Measurements from ENCODE around the gene DNAL1.

DNAL1 gene

GRCh38 chr14:73606271-73606670 lies 38.5 kb upstream of the DNAL1 start:
- H3K4me3 ChIP-seq (ENCODE audit: low read depth in 1 of 2, low read length in 2 of 2): no peak overlapping the region
- H3K79me2 ChIP-seq (ENCODE audit: insufficient read depth, low read length): no peaks in the 10 kb centered on the region
- no peak overlapping the region for H3K4me2 ChIP-seq (ENCODE audit: insufficient read depth, low read length)
- no peak overlapping the region for H3K9ac ChIP-seq (ENCODE audit: low read depth, low read length)
- no peaks in the 10 kb centered on the region for H3K36me3 ChIP-seq (ENCODE audit: insufficient read depth, low read length)
- TF ChIP-seq EZH2 (IDR thresholded peaks at IDR 0.05; ENCODE audit: borderline replicate concordance, low read depth, low read length, severe bottlenecking): no peak
- TF ChIP-seq, protein P1, sequence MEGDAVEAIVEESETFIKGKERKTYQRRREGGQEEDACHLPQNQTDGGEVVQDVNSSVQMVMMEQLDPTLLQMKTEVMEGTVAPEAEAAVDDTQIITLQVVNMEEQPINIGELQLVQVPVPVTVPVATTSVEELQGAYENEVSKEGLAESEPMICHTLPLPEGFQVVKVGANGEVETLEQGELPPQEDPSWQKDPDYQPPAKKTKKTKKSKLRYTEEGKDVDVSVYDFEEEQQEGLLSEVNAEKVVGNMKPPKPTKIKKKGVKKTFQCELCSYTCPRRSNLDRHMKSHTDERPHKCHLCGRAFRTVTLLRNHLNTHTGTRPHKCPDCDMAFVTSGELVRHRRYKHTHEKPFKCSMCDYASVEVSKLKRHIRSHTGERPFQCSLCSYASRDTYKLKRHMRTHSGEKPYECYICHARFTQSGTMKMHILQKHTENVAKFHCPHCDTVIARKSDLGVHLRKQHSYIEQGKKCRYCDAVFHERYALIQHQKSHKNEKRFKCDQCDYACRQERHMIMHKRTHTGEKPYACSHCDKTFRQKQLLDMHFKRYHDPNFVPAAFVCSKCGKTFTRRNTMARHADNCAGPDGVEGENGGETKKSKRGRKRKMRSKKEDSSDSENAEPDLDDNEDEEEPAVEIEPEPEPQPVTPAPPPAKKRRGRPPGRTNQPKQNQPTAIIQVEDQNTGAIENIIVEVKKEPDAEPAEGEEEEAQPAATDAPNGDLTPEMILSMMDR (IDR thresholded peaks at IDR 0.05; ENCODE audit: borderline replicate concordance, extremely low read depth, low read length, poor library complexity, severe bottlenecking): no peak
- no peaks in the 10 kb centered on the region for H3K9me3 ChIP-seq (ENCODE audit: insufficient read depth, low read length, severe bottlenecking)
- no peaks in the 10 kb centered on the region for H3K4me1 ChIP-seq (ENCODE audit: insufficient read depth, low read length)
- no peaks in the 10 kb centered on the region for H3K27me3 ChIP-seq (ENCODE audit: insufficient read depth, low read length, poor library complexity)
- no peak overlapping the region for H3K27ac ChIP-seq (ENCODE audit: low read length)
- no peaks in the 10 kb centered on the region for H4K20me1 ChIP-seq (ENCODE audit: insufficient read depth, low read length)
- no peak for DNase-seq
- H2AFZ ChIP-seq (ENCODE audit: low read depth, low read length): no peak overlapping the region
- ATAC-seq (ENCODE audit: insufficient read depth, low read depth): no peak

GRCh38 chr14:73607241-73607640 lies 37.5 kb upstream of the DNAL1 start:
- no peak overlapping the region for H3K27ac ChIP-seq (ENCODE audit: low read length)
- no peaks in the 10 kb centered on the region for H3K9me3 ChIP-seq (ENCODE audit: insufficient read depth, low read length, severe bottlenecking)
- no peaks in the 10 kb centered on the region for H3K79me2 ChIP-seq (ENCODE audit: insufficient read depth, low read length)
- peaks cover 3% of the 10 kb centered on the region; the same call in 1 of the 2 replicates for H3K4me1 ChIP-seq (ENCODE audit: insufficient read depth, low read length)
- no peaks in the 10 kb centered on the region for H4K20me1 ChIP-seq (ENCODE audit: insufficient read depth, low read length)
- H3K4me2 ChIP-seq (ENCODE audit: insufficient read depth, low read length): no peak overlapping the region
- TF ChIP-seq EZH2 (IDR thresholded peaks at IDR 0.05; ENCODE audit: borderline replicate concordance, low read depth, low read length, severe bottlenecking): no peak
- TF ChIP-seq, protein P1 (IDR thresholded peaks at IDR 0.05; ENCODE audit: borderline replicate concordance, extremely low read depth, low read length, poor library complexity, severe bottlenecking): no peak
- ATAC-seq (ENCODE audit: insufficient read depth, low read depth) (no peak), DNase-seq (no peak)
- H2AFZ ChIP-seq (ENCODE audit: low read depth, low read length): no peak overlapping the region
- no peak overlapping the region for H3K9ac ChIP-seq (ENCODE audit: low read depth, low read length)
- no peaks in the 10 kb centered on the region for H3K27me3 ChIP-seq (ENCODE audit: insufficient read depth, low read length, poor library complexity)
- H3K36me3 ChIP-seq (ENCODE audit: insufficient read depth, low read length): no peaks in the 10 kb centered on the region
- no peak overlapping the region for H3K4me3 ChIP-seq (ENCODE audit: low read depth in 1 of 2, low read length in 2 of 2)

GRCh38 chr14:73610687-73611086 lies 34.1 kb upstream of the DNAL1 start:
- Histone ChIP-seq H3K36me3 (ENCODE audit: insufficient read depth, low read length) (no peaks in the 10 kb centered on the region), H3K9ac (ENCODE audit: low read depth, low read length) (no peak overlapping the region), H3K79me2 (ENCODE audit: insufficient read depth, low read length) (no peaks in the 10 kb centered on the region), H3K27ac (ENCODE audit: low read length) (no peak overlapping the region), H3K9me3 (ENCODE audit: insufficient read depth, low read length, severe bottlenecking) (no peaks in the 10 kb centered on the region), H3K27me3 (ENCODE audit: insufficient read depth, low read length, poor library complexity) (peaks cover 10% of the 10 kb centered on the region), H3K4me2 (ENCODE audit: insufficient read depth, low read length) (no peak overlapping the region), H4K20me1 (ENCODE audit: insufficient read depth, low read length) (no peaks in the 10 kb centered on the region), H2AFZ (ENCODE audit: low read depth, low read length) (no peak overlapping the region), H3K4me3 (ENCODE audit: low read depth in 1 of 2, low read length in 2 of 2) (no peak overlapping the region), H3K4me1 (ENCODE audit: insufficient read depth, low read length) (peaks cover 12% of the 10 kb centered on the region)
- no peak for ATAC-seq (ENCODE audit: insufficient read depth, low read depth)
- TF ChIP-seq, protein P1 (IDR thresholded peaks at IDR 0.05; ENCODE audit: borderline replicate concordance, extremely low read depth, low read length, poor library complexity, severe bottlenecking): no peak
- no peak for TF ChIP-seq EZH2 (IDR thresholded peaks at IDR 0.05; ENCODE audit: borderline replicate concordance, low read depth, low read length, severe bottlenecking)
- no peak for DNase-seq
